ENCODE data around the gene DCAF5.

Gene DCAF5

GRCh38 chr14:69118305-69118704 lies 34.6 kb downstream of the DCAF5 start:
- Histone ChIP-seq H3K4me1 (ENCODE audit: control insufficient read depth, insufficient read depth, low read length, poor library complexity, severe bottlenecking) (no peaks in the 10 kb centered on the region), H3K4me3 (ENCODE audit: extremely low read depth, insufficient read depth, low read length, poor library complexity, severe bottlenecking) (no peak overlapping the region), H3K36me3 (ENCODE audit: control insufficient read depth, insufficient read depth, low read length) (peaks cover 63% of the 10 kb centered on the region), H3K27ac (ENCODE audit: low read depth, low read length, severe bottlenecking) (no peak overlapping the region), H3K9me3 (ENCODE audit: control insufficient read depth, low read length) (no peaks in the 10 kb centered on the region)
- WGBS, 2 experiments (ENCODE audit: insufficient coverage in 2 of 2), result no CpG with 5 or more reads among the region's 1 CpG

GRCh38 chr14:69117020-69117767 lies 35.7 kb downstream of the DCAF5 start:
- 92 to 98% methylated on average over 3 to 5 of the region's 6 CpGs for WGBS, 2 experiments (ENCODE audit: insufficient coverage in 2 of 2)
- no peak overlapping the region for H3K27ac ChIP-seq (ENCODE audit: low read depth, low read length, severe bottlenecking)
- no peaks in the 10 kb centered on the region for H3K9me3 ChIP-seq (ENCODE audit: control insufficient read depth, low read length)
- no peak overlapping the region for H3K4me3 ChIP-seq (ENCODE audit: extremely low read depth, insufficient read depth, low read length, poor library complexity, severe bottlenecking)
- H3K36me3 ChIP-seq (ENCODE audit: control insufficient read depth, insufficient read depth, low read length), result peaks cover 69% of the 10 kb centered on the region
- no peaks in the 10 kb centered on the region for H3K4me1 ChIP-seq (ENCODE audit: control insufficient read depth, insufficient read depth, low read length, poor library complexity, severe bottlenecking)

GRCh38 chr14:69115407-69116185 lies 37.3 kb downstream of the DCAF5 start:
- Histone ChIP-seq H3K9me3 (ENCODE audit: control insufficient read depth, low read length) (no peaks in the 10 kb centered on the region), H3K4me3 (ENCODE audit: extremely low read depth, insufficient read depth, low read length, poor library complexity, severe bottlenecking) (no peak overlapping the region), H3K4me1 (ENCODE audit: control insufficient read depth, insufficient read depth, low read length, poor library complexity, severe bottlenecking) (no peaks in the 10 kb centered on the region), H3K27ac (ENCODE audit: low read depth, low read length, severe bottlenecking) (no peak overlapping the region), H3K36me3 (ENCODE audit: control insufficient read depth, insufficient read depth, low read length) (peaks cover 63% of the 10 kb centered on the region)
- WGBS, 2 experiments (ENCODE audit: insufficient coverage in 2 of 2), result 94 to 100% methylated on average over 2 of the region's 3 CpGs

GRCh38 chr14:69114763-69115162 lies 38.2 kb downstream of the DCAF5 start:
- Histone ChIP-seq H3K4me1 (ENCODE audit: control insufficient read depth, insufficient read depth, low read length, poor library complexity, severe bottlenecking) (no peaks in the 10 kb centered on the region), H3K36me3 (ENCODE audit: control insufficient read depth, insufficient read depth, low read length) (peaks cover 55% of the 10 kb centered on the region), H3K27ac (ENCODE audit: low read depth, low read length, severe bottlenecking) (no peak overlapping the region), H3K4me3 (ENCODE audit: extremely low read depth, insufficient read depth, low read length, poor library complexity, severe bottlenecking) (no peak overlapping the region), H3K9me3 (ENCODE audit: control insufficient read depth, low read length) (no peaks in the 10 kb centered on the region)
- 100% methylated on average over 1 of the region's 2 CpGs for WGBS, 2 experiments (ENCODE audit: insufficient coverage in 2 of 2)

- no peak overlapping the region for H3K4me3 ChIP-seq (ENCODE audit: extremely low read depth, insufficient read depth, low read length, poor library complexity, severe bottlenecking)
- H3K9me3 ChIP-seq (ENCODE audit: control insufficient read depth, low read length), result no peaks in the 10 kb centered on the region
- peaks cover 4% of the 10 kb centered on the region for H3K4me1 ChIP-seq (ENCODE audit: control insufficient read depth, insufficient read depth, low read length, poor library complexity, severe bottlenecking)
- 96 to 100% methylated on average over 3 of the region's 3 CpGs for WGBS, 2 experiments (ENCODE audit: insufficient coverage in 2 of 2)
- H3K36me3 ChIP-seq (ENCODE audit: control insufficient read depth, insufficient read depth, low read length), result peaks cover 16% of the 10 kb centered on the region
- no peak overlapping the region for H3K27ac ChIP-seq (ENCODE audit: low read depth, low read length, severe bottlenecking)
Measured at GRCh38 chr14:69108358-69108757, 44.6 kb downstream of the DCAF5 start.

GRCh38 chr14:69107407-69108003 lies 45.4 kb downstream of the DCAF5 start:
- no peaks in the 10 kb centered on the region for H3K9me3 ChIP-seq (ENCODE audit: control insufficient read depth, low read length)
- no peak overlapping the region for H3K27ac ChIP-seq (ENCODE audit: low read depth, low read length, severe bottlenecking)
- peaks cover 17% of the 10 kb centered on the region for H3K36me3 ChIP-seq (ENCODE audit: control insufficient read depth, insufficient read depth, low read length)
- H3K4me3 ChIP-seq (ENCODE audit: extremely low read depth, insufficient read depth, low read length, poor library complexity, severe bottlenecking), result no peak overlapping the region
- WGBS, 2 experiments (ENCODE audit: insufficient coverage in 2 of 2), result 13 to 40% methylated on average over 1 of the region's 3 CpGs
- H3K4me1 ChIP-seq (ENCODE audit: control insufficient read depth, insufficient read depth, low read length, poor library complexity, severe bottlenecking), result peaks cover 4% of the 10 kb centered on the region

- Histone ChIP-seq H3K36me3 (ENCODE audit: control insufficient read depth, insufficient read depth, low read length) (peaks cover 17% of the 10 kb centered on the region), H3K27ac (ENCODE audit: low read depth, low read length, severe bottlenecking) (no peak overlapping the region), H3K4me1 (ENCODE audit: control insufficient read depth, insufficient read depth, low read length, poor library complexity, severe bottlenecking) (peaks cover 4% of the 10 kb centered on the region), H3K9me3 (ENCODE audit: control insufficient read depth, low read length) (no peaks in the 10 kb centered on the region), H3K4me3 (ENCODE audit: extremely low read depth, insufficient read depth, low read length, poor library complexity, severe bottlenecking) (no peak overlapping the region)
- WGBS, 2 experiments (ENCODE audit: insufficient coverage in 2 of 2), result 84% methylated on average over 4 of the region's 5 CpGs; no CpG with 5 or more reads in 1 of the 2 experiments
Measured at GRCh38 chr14:69106451-69106850, 46.5 kb downstream of the DCAF5 start.

GRCh38 chr14:69105326-69105725 lies 47.6 kb downstream of the DCAF5 start:
- 83 to 90% methylated on average over 2 of the region's 2 CpGs for WGBS, 2 experiments (ENCODE audit: insufficient coverage in 2 of 2)
- Histone ChIP-seq H3K4me3 (ENCODE audit: extremely low read depth, insufficient read depth, low read length, poor library complexity, severe bottlenecking) (no peak overlapping the region), H3K4me1 (ENCODE audit: control insufficient read depth, insufficient read depth, low read length, poor library complexity, severe bottlenecking) (peaks cover 4% of the 10 kb centered on the region), H3K36me3 (ENCODE audit: control insufficient read depth, insufficient read depth, low read length) (peaks cover 17% of the 10 kb centered on the region), H3K9me3 (ENCODE audit: control insufficient read depth, low read length) (no peaks in the 10 kb centered on the region), H3K27ac (ENCODE audit: low read depth, low read length, severe bottlenecking) (no peak overlapping the region)

- Histone ChIP-seq H3K36me3 (ENCODE audit: control insufficient read depth, insufficient read depth, low read length) (peaks cover 17% of the 10 kb centered on the region), H3K4me1 (ENCODE audit: control insufficient read depth, insufficient read depth, low read length, poor library complexity, severe bottlenecking) (peaks cover 14% of the 10 kb centered on the region), H3K27ac (ENCODE audit: low read depth, low read length, severe bottlenecking) (no peak overlapping the region), H3K4me3 (ENCODE audit: extremely low read depth, insufficient read depth, low read length, poor library complexity, severe bottlenecking) (no peak overlapping the region), H3K9me3 (ENCODE audit: control insufficient read depth, low read length) (no peaks in the 10 kb centered on the region)
- WGBS, 2 experiments (ENCODE audit: insufficient coverage in 2 of 2), result 67 to 92% methylated on average over 1 of the region's 4 CpGs
Measured at GRCh38 chr14:69101331-69101826, 51.5 kb downstream of the DCAF5 start.

- H3K36me3 ChIP-seq (ENCODE audit: control insufficient read depth, insufficient read depth, low read length), result peaks cover 8% of the 10 kb centered on the region
- H3K27ac ChIP-seq (ENCODE audit: low read depth, low read length, severe bottlenecking), result no peak overlapping the region
- 76 to 88% methylated on average over 2 of the region's 2 CpGs for WGBS, 2 experiments (ENCODE audit: insufficient coverage in 2 of 2)
- no peaks in the 10 kb centered on the region for H3K9me3 ChIP-seq (ENCODE audit: control insufficient read depth, low read length)
- no peak overlapping the region for H3K4me3 ChIP-seq (ENCODE audit: extremely low read depth, insufficient read depth, low read length, poor library complexity, severe bottlenecking)
- H3K4me1 ChIP-seq (ENCODE audit: control insufficient read depth, insufficient read depth, low read length, poor library complexity, severe bottlenecking), result peaks cover 39% of the 10 kb centered on the region
Measured at GRCh38 chr14:69097974-69098373, 54.9 kb downstream of the DCAF5 start.
